Measurements from ENCODE around the gene TXNL4A.

TXNL4A gene, protein sequence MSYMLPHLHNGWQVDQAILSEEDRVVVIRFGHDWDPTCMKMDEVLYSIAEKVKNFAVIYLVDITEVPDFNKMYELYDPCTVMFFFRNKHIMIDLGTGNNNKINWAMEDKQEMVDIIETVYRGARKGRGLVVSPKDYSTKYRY
- long read RNA-seq, transcript TXNL4A-201 (3 exons, 3,504 nt) = major isoform, 9 of 18 reads
- long read RNA-seq, partial matches to known transcripts = 0 of 18 reads
- long read RNA-seq, other reads (novel, unspliced or antisense) = 6 of 18 reads

GRCh38 chr18:79988451-79989194 is at the start of gene TXNL4A:
Gene TXNL4A, minus strand, starts transcription at chr18:79988563. Its CDS starts 171 bp downstream, at chr18:79988392.
- no peak; the same call in 1 of the 2 replicates for TF ChIP-seq GABPA (IDR thresholded peaks at IDR 0.05; ENCODE audit: low read depth)
- peak; percentile 91 for TF ChIP-seq POLR2AphosphoS5 (IDR thresholded peaks at IDR 0.05; ENCODE audit: low read depth)
- H3K27me3 ChIP-seq (ENCODE audit: insufficient read depth, poor library complexity, severe bottlenecking) = no peaks in the 10 kb centered on the region
- peak; percentile 91 to 97 for DNase-seq (ENCODE audit: low read depth in 1 of 2, low spot score in 1 of 2)
- peak within 1 kb of the TSS; percentile 80 for H3K27ac ChIP-seq (replicated peaks)
- peak within 1 kb of the TSS; percentile 98 for H3K4me3 ChIP-seq (replicated peaks; ENCODE audit: insufficient read depth, low read length)

DNA sequence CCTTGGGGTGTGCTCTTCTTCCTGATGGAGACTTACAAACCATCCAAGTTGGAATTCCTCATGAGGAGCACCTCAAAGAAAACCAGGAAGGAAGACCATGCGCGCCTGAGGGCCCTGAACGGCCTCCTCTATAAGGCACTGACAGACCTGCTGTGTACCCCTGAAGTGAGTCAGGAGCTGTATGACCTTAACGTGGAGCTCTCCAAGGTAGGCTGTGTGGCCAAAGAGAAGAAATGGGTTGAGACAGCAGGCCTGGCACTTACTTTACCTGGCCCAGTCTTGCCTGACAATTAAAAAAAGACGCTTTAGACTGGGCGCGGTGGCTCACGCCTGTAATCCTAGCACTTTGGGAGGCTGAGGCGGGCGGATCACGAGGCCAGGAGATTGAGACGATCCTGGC is 48.9 kb upstream of the TXNL4A start:
- TF ChIP-seq POLR2AphosphoS5 (IDR thresholded peaks at IDR 0.05; ENCODE audit: low read depth) = no peak
- no peak for TF ChIP-seq SPI1 (IDR thresholded peaks at IDR 0.05; ENCODE audit: borderline replicate concordance, low read depth)
- no peak for TF ChIP-seq GABPA (IDR thresholded peaks at IDR 0.05; ENCODE audit: low read depth)
- TF ChIP-seq, protein P1, sequence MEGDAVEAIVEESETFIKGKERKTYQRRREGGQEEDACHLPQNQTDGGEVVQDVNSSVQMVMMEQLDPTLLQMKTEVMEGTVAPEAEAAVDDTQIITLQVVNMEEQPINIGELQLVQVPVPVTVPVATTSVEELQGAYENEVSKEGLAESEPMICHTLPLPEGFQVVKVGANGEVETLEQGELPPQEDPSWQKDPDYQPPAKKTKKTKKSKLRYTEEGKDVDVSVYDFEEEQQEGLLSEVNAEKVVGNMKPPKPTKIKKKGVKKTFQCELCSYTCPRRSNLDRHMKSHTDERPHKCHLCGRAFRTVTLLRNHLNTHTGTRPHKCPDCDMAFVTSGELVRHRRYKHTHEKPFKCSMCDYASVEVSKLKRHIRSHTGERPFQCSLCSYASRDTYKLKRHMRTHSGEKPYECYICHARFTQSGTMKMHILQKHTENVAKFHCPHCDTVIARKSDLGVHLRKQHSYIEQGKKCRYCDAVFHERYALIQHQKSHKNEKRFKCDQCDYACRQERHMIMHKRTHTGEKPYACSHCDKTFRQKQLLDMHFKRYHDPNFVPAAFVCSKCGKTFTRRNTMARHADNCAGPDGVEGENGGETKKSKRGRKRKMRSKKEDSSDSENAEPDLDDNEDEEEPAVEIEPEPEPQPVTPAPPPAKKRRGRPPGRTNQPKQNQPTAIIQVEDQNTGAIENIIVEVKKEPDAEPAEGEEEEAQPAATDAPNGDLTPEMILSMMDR (IDR thresholded peaks at IDR 0.05; ENCODE audit: insufficient read depth, low read length) = no peak
- TF ChIP-seq, protein P2, sequence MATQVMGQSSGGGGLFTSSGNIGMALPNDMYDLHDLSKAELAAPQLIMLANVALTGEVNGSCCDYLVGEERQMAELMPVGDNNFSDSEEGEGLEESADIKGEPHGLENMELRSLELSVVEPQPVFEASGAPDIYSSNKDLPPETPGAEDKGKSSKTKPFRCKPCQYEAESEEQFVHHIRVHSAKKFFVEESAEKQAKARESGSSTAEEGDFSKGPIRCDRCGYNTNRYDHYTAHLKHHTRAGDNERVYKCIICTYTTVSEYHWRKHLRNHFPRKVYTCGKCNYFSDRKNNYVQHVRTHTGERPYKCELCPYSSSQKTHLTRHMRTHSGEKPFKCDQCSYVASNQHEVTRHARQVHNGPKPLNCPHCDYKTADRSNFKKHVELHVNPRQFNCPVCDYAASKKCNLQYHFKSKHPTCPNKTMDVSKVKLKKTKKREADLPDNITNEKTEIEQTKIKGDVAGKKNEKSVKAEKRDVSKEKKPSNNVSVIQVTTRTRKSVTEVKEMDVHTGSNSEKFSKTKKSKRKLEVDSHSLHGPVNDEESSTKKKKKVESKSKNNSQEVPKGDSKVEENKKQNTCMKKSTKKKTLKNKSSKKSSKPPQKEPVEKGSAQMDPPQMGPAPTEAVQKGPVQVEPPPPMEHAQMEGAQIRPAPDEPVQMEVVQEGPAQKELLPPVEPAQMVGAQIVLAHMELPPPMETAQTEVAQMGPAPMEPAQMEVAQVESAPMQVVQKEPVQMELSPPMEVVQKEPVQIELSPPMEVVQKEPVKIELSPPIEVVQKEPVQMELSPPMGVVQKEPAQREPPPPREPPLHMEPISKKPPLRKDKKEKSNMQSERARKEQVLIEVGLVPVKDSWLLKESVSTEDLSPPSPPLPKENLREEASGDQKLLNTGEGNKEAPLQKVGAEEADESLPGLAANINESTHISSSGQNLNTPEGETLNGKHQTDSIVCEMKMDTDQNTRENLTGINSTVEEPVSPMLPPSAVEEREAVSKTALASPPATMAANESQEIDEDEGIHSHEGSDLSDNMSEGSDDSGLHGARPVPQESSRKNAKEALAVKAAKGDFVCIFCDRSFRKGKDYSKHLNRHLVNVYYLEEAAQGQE (IDR thresholded peaks at IDR 0.05; ENCODE audit: insufficient replicate concordance, low read depth) = peak; percentile 86

GRCh38 chr18:80035997-80036396 is 47.6 kb upstream of the TXNL4A start:
- no peaks in the 10 kb centered on the region for H3K27me3 ChIP-seq (ENCODE audit: insufficient read depth, poor library complexity, severe bottlenecking)
- H3K27ac ChIP-seq (replicated peaks) = no peak overlapping the region
- TF ChIP-seq SPI1 (IDR thresholded peaks at IDR 0.05; ENCODE audit: borderline replicate concordance, low read depth) (no peak), POLR2AphosphoS5 (IDR thresholded peaks at IDR 0.05; ENCODE audit: low read depth) (no peak), GABPA (IDR thresholded peaks at IDR 0.05; ENCODE audit: low read depth) (no peak)
- TF ChIP-seq, protein P2 (IDR thresholded peaks at IDR 0.05; ENCODE audit: insufficient replicate concordance, low read depth) = no peak
- TF ChIP-seq, protein P1 (IDR thresholded peaks at IDR 0.05; ENCODE audit: insufficient read depth, low read length) = no peak
- no peak for DNase-seq (ENCODE audit: low read depth in 1 of 2, low spot score in 1 of 2)
- H3K4me3 ChIP-seq (replicated peaks; ENCODE audit: insufficient read depth, low read length) = no peak overlapping the region

More for the DNA sequence above, 48.9 kb upstream of the TXNL4A start:
- no peak for DNase-seq (ENCODE audit: low read depth in 1 of 2, low spot score in 1 of 2)
- Histone ChIP-seq H3K27ac (replicated peaks) (no peak overlapping the region), H3K27me3 (ENCODE audit: insufficient read depth, poor library complexity, severe bottlenecking) (no peaks in the 10 kb centered on the region), H3K4me3 (replicated peaks; ENCODE audit: insufficient read depth, low read length) (no peak overlapping the region)

- Histone ChIP-seq H3K27ac (replicated peaks) (peak overlapping the region; percentile 73), H3K27me3 (ENCODE audit: insufficient read depth, poor library complexity, severe bottlenecking) (no peaks in the 10 kb centered on the region), H3K4me3 (replicated peaks; ENCODE audit: insufficient read depth, low read length) (peak overlapping the region; percentile 75)
- DNase-seq (ENCODE audit: low read depth in 1 of 2, low spot score in 1 of 2) = no peak
- TF ChIP-seq, protein P1 (IDR thresholded peaks at IDR 0.05; ENCODE audit: insufficient read depth, low read length) = no peak
- TF ChIP-seq SPI1 (IDR thresholded peaks at IDR 0.05; ENCODE audit: borderline replicate concordance, low read depth) (no peak), POLR2AphosphoS5 (IDR thresholded peaks at IDR 0.05; ENCODE audit: low read depth) (no peak), GABPA (IDR thresholded peaks at IDR 0.05; ENCODE audit: low read depth) (no peak; the same call in 1 of the 2 replicates)
- TF ChIP-seq, protein P2 (IDR thresholded peaks at IDR 0.05; ENCODE audit: insufficient replicate concordance, low read depth) = no peak
These were observed 46.6 kb upstream of the TXNL4A start for GRCh38 chr18:80034852-80035406.

Data from HL-60 (cell line).